Lower leg skin (tissue), 4 donors: ENCODE measurements around the gene KICS2. TPM values are rescaled to one million over a fixed set of nuclear protein-coding genes. Genes with fewer than 3 reads are reported as not detected.
A peak's percentile ranks its signal among the peaks of the same experiment; 100 is the strongest.

Experiments
- DNase-seq, 2 donors: peaks; one replicate each; pipeline ENCODE4 v3.0.0-alpha.2; 2019; ENCODE audit warnings: low spot score in 2 of 2
- H3K4me3 ChIP-seq: fragments of 200-600 bp; sonication (generic); 2 replicates; pipeline ENCODE4 v1.5.1; 2017; ENCODE audit warnings: mild to moderate bottlenecking, low read depth; ENCODE audit not compliant: poor library complexity, severe bottlenecking
- CTCF ChIP-seq, 3 donors: fragments of 450-650 bp; IDR thresholded peaks; one replicate each; pipeline ENCODE4 v1.5.1; 2016; ENCODE audit warnings: antibody characterized with exemption in 3 of 3, mild to moderate bottlenecking in 3 of 3, moderate library complexity in 2 of 3
- POLR2A ChIP-seq, 2 donors: fragments of 450-650 bp; IDR thresholded peaks; one replicate each; pipeline ENCODE4 v1.6.1; 2016 to 2017; ENCODE audit warnings: antibody characterized with exemption in 2 of 2, mild to moderate bottlenecking in 1 of 2, moderate library complexity in 1 of 2
- WGBS, 2 donors: methylation state at CpG; one replicate each; pipeline ENCODE4 v1.1.5; 2018; 5-methylcytosine and 5-hydroxymethylcytosine counted together
- intact Hi-C: fragments of 100-400 bp; cut with DNase I; formaldehyde crosslinking; loops from one replicate; pipeline ENCODE4 v1.15.0; 2023; ENCODE audit warnings: low total_unique reads
- total RNA-seq, 4 donors: library from RNA; depleted of rRNA; stranded (reverse); fragments of >200 nt; gene quantifications; one replicate each; pipeline ENCODE4 v1.1.0, GENCODE V29; 2016

The KICS2 gene
- total RNA-seq, 4 donors from 2014 or later, result 10.1 to 24.6 (median 16.4) TPM

GRCh38 chr12:64258576-64258975 lies 36.5 kb upstream of the KICS2 start:
- intact Hi-C loops, result loop anchor here (1.0 kb wide), 1 partner anchor 416 kb away; no protein-coding TSS in a partner anchor

DNA sequence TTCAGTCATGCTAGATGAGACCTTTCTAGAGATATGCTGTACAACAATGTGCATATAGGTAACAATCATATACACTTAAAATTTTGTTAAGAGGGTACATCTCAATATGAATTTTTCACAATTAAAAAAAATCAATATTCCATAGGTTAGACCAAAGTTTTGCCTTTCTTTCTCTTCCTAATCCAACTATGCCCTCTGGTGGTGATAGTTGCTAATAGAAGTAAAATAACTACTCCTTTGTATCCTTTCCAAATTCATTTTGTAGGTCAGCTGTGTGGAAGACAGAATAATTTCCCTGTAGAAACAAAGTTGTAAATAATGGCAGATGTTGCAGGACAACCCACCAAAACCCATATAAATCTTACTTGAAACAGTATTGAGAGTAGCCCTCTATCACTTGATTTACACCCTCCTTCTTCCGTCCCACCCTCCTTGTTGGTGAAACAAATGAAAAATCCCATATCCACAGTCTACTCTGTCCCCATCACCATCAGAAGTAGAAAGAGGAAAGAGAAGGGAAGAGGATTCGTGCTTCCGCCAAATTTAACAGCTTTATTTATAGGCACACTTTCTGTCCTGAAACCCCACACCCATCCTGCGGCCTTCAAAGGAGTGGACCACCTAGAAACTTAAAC lies 34.2 kb upstream of the KICS2 start:
- no peak for DNase-seq
- intact Hi-C loops, result no loop called here
- no peak for TF ChIP-seq CTCF (IDR thresholded peaks at IDR 0.05)
- no peak for TF ChIP-seq POLR2A (IDR thresholded peaks at IDR 0.05)
- WGBS, 2 donors, result 64 to 67% methylated on average over 4 of the region's 4 CpGs
- H3K4me3 ChIP-seq, result no peak overlapping the region

More at GRCh38 chr12:64258576-64258975, 36.5 kb upstream of the KICS2 start:
- H3K4me3 ChIP-seq, result no peak overlapping the region
- 42 to 44% methylated on average over 3 of the region's 3 CpGs for WGBS, 2 donors
- no peak for DNase-seq
- TF ChIP-seq CTCF (IDR thresholded peaks at IDR 0.05), result no peak
- no peak for TF ChIP-seq POLR2A (IDR thresholded peaks at IDR 0.05)

GRCh38 chr12:64255249-64255648 lies 33.2 kb upstream of the KICS2 start:
- H3K4me3 ChIP-seq, result no peak overlapping the region
- TF ChIP-seq CTCF (IDR thresholded peaks at IDR 0.05) (no peak), POLR2A (IDR thresholded peaks at IDR 0.05) (no peak)
- intact Hi-C loops, result no loop called here
- DNase-seq, result no peak
- WGBS, 2 donors, result 71 to 79% methylated on average over 4 of the region's 4 CpGs

DNA sequence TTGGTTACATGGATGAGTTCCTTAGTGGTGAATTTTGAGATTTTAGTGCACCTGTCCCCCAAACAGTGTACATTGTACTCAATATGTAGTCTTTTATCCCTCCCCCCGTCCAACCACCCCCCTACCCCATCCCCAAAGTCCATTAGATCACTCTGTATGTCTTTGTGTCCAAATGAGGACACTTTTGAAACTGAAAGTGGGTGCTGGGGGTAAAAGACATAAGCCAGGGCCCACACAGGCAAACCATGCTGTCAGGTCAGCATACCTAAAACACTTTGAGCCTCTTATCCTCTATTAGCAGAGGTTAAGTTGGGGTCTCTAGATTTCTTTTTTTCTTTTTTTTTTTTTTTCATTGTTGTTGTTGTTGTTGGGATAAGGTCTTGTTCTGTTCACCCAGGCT lies 31.3 kb upstream of the KICS2 start:
- no peak for DNase-seq
- TF ChIP-seq CTCF (IDR thresholded peaks at IDR 0.05) (no peak), POLR2A (IDR thresholded peaks at IDR 0.05) (no peak)
- intact Hi-C loops, result no loop called here
- H3K4me3 ChIP-seq, result no peak overlapping the region
- 37 to 45% methylated on average over 1 of the region's 1 CpG for WGBS, 2 donors

DNA sequence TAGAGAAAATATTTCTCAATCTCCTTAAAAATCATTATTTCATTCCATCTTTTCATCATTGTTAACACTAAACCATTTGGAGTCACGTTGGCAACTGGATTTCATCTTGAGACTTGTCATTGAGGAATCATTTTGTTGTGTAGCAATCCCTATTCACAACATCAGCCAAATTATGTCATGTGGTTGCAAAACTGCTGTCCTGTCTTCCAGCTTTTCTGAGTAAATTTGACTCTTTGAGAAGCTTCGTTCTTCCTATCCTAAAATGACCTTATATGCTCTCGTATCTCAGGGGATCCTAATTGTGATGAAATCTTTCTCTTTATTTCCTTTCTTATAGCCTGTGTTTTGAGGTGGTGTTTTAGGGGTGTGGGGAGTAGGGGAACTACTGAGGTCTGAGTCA lies 30.6 kb upstream of the KICS2 start:
- H3K4me3 ChIP-seq, result no peak overlapping the region
- intact Hi-C loops, result no loop called here
- peak in 1 of 2 donors; percentile 67 for DNase-seq
- WGBS, 2 donors, result 30 to 40% methylated on average over 3 of the region's 3 CpGs
- no peak for TF ChIP-seq POLR2A (IDR thresholded peaks at IDR 0.05)
- no peak for TF ChIP-seq CTCF (IDR thresholded peaks at IDR 0.05)

DNA sequence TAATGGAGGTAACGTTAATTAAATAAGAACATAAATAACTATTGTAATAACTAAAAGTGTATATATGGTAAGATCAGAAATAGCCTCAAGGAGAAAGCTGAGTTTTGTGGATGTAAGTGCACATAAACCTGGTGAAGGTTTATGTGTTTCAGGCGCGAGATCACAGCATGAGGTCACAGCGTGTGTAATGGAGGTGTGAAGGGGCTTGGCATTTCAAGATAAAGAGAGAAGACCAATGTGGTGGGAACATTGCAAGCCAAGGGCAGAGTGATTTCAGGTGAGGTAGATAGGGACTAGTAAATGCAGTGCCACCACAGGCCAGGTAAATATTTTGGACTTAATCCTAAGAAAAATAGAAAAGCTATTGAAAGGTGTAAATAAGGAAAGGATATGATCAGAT lies 21.7 kb upstream of the KICS2 start:
- no peak overlapping the region for H3K4me3 ChIP-seq
- intact Hi-C loops, result no loop called here
- no peak for DNase-seq
- TF ChIP-seq POLR2A (IDR thresholded peaks at IDR 0.05) (no peak), CTCF (IDR thresholded peaks at IDR 0.05) (no peak)
- WGBS, 2 donors, result 84 to 93% methylated on average over 4 of the region's 4 CpGs
